WI38 (cell line): ENCODE results near the gene WASF1.
"Not testable (repeated sequence)": the region's sequence is repeated elsewhere in the genome, so short reads cannot be mapped to it uniquely, and the experiment has no call there.

Experiments used
- H3K4me3 ChIP-seq: 2 replicates; pipeline ENCODE4 v1.5.1; 2011; ENCODE audit warnings: low read depth, mild to moderate bottlenecking, control low read depth, low read length
- CTCF ChIP-seq: IDR thresholded peaks from 2 replicates; pipeline ENCODE4 v1.5.1; 2012; ENCODE audit warnings: low read depth, mild to moderate bottlenecking, control low read depth, low read length

WASF1 gene

GRCh38 chr6:110130362-110130761, 49.1 kb downstream of the WASF1 start:
- H3K4me3 ChIP-seq: no peak overlapping the region
- no peak for TF ChIP-seq CTCF

DNA sequence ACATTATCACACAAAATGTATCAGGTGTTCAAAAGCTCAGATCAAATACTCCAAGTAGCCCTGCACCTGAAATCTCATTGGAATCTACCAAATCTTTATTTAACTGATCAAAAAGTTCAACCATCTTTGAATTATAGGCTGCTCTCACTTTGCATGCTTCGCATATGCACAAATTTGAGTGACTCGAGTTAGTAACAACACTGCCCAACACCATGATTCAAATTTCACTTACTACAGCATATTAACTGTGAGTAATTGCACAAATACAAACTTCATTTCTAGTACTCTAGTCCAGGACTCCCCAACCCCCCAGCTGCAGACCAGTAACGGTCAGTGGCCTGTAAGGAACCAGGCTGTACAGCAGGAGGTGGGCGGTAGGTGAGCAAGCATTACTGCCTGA, 51.1 kb downstream of the WASF1 start:
- no peak overlapping the region for H3K4me3 ChIP-seq
- TF ChIP-seq CTCF: no peak

- no peak overlapping the region for H3K4me3 ChIP-seq
- TF ChIP-seq CTCF: no peak
These were observed 54.1 kb downstream of the WASF1 start for GRCh38 chr6:110125361-110125760.

- not testable (repeated sequence) for H3K4me3 ChIP-seq
These were observed 57.8 kb downstream of the WASF1 start for GRCh38 chr6:110121655-110122054.

GRCh38 chr6:110116258-110116657, 63.2 kb downstream of the WASF1 start:
- H3K4me3 ChIP-seq: no peak overlapping the region
- no peak for TF ChIP-seq CTCF

GRCh38 chr6:110114004-110114403, 65.5 kb downstream of the WASF1 start:
- no peak overlapping the region for H3K4me3 ChIP-seq
- no peak for TF ChIP-seq CTCF

- H3K4me3 ChIP-seq: no peak overlapping the region
- TF ChIP-seq CTCF: no peak
These were observed 74.2 kb downstream of the WASF1 start for GRCh38 chr6:110105296-110105695.

GRCh38 chr6:110103260-110103659, 76.2 kb downstream of the WASF1 start:
- no peak for TF ChIP-seq CTCF
- no peak overlapping the region for H3K4me3 ChIP-seq
